Neural progenitor cell (in vitro differentiated cells): ENCODE measurements around the gene GNPAT.

Experiments used
- EZH2 ChIP-seq: fragments of 200-600 bp; sonication (generic); IDR thresholded peaks from 2 replicates; pipeline ENCODE4 v1.6.1; 2017; ENCODE audit warnings: antibody characterized with exemption, mild to moderate bottlenecking, moderate library complexity
- EZH2phosphoT487 ChIP-seq: fragments of 200-600 bp; sonication (generic); IDR thresholded peaks from 2 replicates; pipeline ENCODE4 v1.6.1; 2017; ENCODE audit warnings: antibody characterized with exemption
- TF ChIP-seq, protein P1 (sequence below): fragments of 200-600 bp; sonication (generic); IDR thresholded peaks from 2 replicates; pipeline ENCODE4 v1.5.1; 2017; ENCODE audit warnings: antibody characterized with exemption, mild to moderate bottlenecking

DNA sequence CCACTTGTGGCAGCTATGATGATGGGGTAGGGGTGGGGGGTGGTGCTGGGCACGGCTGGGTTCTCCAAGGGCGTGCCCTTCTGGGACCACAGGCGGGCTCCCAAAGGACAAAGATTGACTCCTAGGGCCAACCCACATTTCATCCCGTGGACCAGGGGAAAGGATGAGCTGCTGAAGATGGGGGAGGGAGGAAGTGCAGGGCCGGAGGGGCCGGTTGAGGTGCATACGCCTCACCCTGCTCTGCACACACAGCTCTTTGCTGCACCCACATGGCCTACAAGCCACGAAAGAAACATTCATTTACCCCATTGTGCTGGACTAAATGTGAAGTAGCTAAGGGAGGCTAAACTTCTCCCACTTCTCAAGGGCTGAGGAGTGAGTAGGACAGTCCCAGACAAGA, 34.2 kb upstream of the GNPAT start:
- TF ChIP-seq, protein P1, sequence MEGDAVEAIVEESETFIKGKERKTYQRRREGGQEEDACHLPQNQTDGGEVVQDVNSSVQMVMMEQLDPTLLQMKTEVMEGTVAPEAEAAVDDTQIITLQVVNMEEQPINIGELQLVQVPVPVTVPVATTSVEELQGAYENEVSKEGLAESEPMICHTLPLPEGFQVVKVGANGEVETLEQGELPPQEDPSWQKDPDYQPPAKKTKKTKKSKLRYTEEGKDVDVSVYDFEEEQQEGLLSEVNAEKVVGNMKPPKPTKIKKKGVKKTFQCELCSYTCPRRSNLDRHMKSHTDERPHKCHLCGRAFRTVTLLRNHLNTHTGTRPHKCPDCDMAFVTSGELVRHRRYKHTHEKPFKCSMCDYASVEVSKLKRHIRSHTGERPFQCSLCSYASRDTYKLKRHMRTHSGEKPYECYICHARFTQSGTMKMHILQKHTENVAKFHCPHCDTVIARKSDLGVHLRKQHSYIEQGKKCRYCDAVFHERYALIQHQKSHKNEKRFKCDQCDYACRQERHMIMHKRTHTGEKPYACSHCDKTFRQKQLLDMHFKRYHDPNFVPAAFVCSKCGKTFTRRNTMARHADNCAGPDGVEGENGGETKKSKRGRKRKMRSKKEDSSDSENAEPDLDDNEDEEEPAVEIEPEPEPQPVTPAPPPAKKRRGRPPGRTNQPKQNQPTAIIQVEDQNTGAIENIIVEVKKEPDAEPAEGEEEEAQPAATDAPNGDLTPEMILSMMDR = peak; percentile 33
- TF ChIP-seq EZH2 (no peak), EZH2phosphoT487 (no peak)
